G401 (cell line): Measurements from ENCODE around the gene CD46. TPM values are rescaled to one million over a fixed set of nuclear protein-coding genes. Genes with fewer than 3 reads are reported as not detected.
A peak's percentile ranks its signal among the peaks of the same experiment; 100 is the strongest.

Source experiments
- DNase-seq: peaks from one replicate; pipeline ENCODE4 v3.0.0-alpha.2; 2015; ENCODE audit warnings: low spot score
- in situ Hi-C: cut with HindIII; loops from 2 replicates; pipeline ENCODE4 v1.10.0; 2016; ENCODE audit warnings: low sequenced_read_pairs, mixed read lengths
- total RNA-seq: library from RNA; depleted of rRNA; stranded (reverse); fragments of >200 nt; shearing (Covaris generic); gene quantifications from 2 replicates; pipeline ENCODE4 v1.2.3, GENCODE V29; 2014

Gene CD46
- total RNA-seq, 1 experiment from 2014 or later: 54.9 TPM

GRCh38 chr1:207789792-207790787, 38.2 kb downstream of the CD46 start:
- in situ Hi-C loops: no loop called here
- no peak for DNase-seq

DNA sequence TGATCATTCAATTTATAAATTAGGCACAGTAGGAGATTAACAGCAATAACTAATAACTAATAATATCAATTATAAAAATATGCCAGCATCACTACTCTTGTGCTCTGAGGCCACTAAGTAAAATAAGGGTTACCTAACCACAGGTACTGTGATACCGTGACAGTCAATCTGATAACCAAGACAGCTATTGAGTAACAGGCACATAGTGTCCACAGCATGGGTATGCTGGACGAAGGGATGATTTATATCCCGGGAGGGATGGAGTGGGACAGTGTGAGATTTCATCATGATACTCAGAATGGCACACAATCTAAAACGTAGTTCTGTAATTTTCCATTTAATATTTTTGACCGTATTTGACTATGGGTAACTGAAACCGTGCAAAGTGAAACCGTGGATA, 39.4 kb downstream of the CD46 start:
- in situ Hi-C loops: no loop called here
- DNase-seq: no peak

GRCh38 chr1:207793327-207793726, 41.5 kb downstream of the CD46 start:
- no peak for DNase-seq
- in situ Hi-C loops: no loop called here

DNA sequence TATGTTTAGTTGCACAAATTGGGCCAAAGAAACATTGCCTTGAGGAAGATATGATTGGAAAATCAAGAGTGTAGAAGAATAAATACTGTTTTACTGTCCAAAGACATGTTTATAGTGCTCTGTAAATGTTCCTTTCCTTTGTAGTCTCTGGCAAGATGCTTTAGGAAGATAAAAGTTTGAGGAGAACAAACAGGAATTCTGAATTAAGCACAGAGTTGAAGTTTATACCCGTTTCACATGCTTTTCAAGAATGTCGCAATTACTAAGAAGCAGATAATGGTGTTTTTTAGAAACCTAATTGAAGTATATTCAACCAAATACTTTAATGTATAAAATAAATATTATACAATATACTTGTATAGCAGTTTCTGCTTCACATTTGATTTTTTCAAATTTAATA, 43.0 kb downstream of the CD46 start:
- DNase-seq: no peak
- in situ Hi-C loops: no loop called here

DNA sequence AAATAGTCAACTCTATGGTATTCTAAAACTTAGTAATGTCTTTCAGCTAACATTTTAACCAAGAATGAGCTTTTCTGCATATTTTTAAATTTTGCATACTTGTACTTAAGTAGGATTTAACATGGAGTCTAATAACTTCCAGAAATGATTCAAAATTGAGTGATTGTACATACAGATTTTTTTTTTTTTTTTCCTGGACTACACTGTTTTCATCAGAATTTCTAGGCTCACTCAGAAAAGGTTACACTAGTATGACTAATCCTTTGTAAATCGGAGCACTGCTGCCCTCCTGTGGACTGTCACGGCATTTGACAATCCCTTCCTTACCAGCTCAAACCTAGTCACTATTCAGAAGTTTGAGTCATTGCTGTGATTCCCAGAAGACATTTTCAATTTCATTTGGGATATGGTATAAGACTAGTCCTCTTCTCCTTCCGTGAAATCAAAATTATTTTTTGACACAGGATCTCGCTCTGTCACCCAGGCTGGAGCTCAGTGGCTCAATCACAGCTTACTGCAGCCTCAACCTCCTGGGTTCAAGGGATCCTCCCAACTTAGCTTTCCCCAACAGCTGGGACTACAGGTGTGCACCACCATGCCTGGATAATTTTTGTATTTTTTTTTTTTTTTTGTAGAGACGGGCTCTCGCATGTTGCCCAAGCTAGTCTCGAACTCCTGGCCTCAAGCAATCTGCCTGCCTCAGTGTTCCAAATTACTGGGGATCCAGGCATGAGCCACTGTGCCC, 45.5 kb downstream of the CD46 start:
- DNase-seq: peak; percentile 84

GRCh38 chr1:207798847-207799246, 47.0 kb downstream of the CD46 start:
- in situ Hi-C loops: no loop called here
- DNase-seq: no peak

More for the DNA sequence above, 45.5 kb downstream of the CD46 start:
- in situ Hi-C loops: no loop called here

DNA sequence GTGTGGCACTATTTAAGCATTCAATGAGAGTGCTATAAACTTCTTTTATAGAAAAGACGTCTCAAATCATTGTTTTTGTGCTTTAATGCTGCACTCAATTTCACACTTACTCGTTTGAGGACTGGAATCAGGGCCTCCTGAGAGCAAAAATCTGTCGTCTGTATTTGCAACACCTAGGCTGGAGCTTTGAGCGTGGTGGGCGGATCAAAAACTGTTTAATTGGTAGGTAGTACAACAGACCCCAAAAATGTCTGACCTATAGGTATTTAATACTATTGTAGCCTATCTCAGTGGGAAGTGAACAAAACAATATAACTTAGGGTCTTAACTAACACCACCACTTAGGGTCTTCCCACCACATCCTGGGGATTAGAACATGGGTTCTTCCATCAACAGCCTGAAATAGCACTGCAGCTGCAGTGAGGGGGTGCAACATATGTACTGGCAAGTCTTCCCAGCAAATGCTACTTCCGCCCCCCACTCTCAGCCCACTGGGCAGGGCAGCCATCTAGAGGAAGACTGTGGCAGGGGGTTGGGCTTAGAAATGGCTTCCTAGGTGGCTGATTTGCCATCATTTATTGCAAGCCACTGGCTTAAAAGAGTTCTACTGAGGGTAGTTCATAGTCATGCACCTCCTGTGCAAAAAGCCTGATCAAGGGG, 48.3 kb downstream of the CD46 start:
- in situ Hi-C loops: no loop called here
- DNase-seq: no peak

DNA sequence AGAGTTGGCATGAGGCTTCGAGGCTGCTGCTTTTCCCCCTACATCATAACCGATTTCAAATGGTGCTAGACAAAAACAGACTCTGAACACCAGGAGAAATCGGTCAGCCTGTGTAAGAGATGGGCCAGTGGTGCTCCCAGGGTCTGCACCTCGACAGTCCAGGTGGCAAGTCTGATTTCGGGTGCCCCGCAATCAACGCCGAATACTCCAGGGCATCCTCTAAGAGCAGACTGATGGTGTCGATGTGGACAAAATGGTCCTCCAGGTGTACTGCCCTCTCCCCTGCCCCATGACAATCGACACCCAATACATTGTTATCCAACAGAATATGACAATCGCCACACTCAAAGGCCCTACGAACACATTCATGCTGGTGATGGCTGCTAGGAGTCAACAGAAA, 50.0 kb downstream of the CD46 start:
- in situ Hi-C loops: no loop called here
- no peak for DNase-seq

- no peak for DNase-seq
- in situ Hi-C loops: no loop called here
These were observed 51.8 kb downstream of the CD46 start for GRCh38 chr1:207803678-207804077.

- DNase-seq: no peak
- in situ Hi-C loops: no loop called here
These were observed 53.0 kb downstream of the CD46 start for GRCh38 chr1:207804721-207805468.

DNA sequence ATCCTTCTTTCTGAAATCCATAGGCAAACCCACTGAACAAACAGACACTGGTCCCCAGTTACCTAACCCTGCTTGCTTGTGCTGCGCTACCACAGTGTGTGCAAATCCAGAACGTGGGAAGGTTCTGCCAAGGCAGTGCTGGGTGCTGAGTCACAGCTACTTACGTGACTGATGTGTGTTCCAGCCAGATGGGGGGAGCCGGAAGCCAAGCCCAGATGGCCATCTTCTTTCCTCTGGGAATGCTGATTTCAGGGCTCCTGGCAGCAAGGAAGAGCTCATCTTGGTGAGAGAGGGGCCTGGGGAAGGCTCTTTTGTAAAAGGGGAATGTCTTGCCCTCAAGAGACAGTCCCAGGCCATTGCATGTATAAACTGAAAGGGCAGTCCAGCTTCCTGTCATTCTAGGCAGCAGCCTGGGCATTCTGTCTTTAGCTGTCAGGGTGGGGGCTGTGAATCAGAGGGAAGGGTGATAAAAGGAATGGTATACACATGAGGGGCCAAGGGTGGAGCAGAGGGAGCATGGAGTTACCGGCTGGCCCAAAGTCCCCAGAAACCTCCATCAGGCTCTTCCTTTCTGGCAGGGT, 54.1 kb downstream of the CD46 start:
- peak; percentile 62 for DNase-seq
- in situ Hi-C loops: no loop called here

DNA sequence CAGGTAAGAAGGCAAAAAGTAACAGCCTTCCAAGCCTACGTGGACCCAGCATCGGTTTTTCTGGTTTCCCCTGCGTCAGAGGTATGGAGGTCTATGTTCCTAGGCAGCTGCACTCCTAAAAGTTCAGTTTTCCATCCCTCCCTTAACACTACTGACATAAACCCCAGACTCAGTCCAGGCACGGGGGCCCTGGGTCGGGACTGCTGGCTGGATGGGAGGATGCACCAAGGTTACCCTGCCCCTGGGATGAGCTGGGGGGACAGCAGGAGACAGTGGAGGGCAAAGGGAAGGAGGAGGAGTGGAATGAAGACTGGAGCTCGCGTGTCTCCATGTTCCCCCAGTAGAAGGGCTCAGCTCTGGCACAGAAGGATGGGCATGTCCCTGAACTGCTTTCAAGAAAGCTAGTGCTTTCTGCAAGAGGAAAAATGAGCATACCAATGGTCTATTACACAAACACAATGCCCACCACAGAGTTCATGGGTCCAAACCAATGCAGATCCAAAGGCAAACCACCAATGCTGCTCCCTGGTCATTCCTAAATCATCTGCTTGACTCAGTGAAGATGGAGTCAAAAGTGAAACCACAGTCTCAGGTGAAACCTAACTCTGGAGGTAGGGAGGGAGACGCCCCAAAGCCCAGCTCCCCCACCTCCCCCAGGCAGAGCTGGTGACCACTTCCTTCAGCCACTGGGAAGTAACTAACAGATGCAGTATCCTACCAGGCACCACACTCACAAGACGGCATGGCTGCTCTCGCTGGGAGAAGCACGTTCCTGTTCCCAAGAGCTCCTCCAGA, 54.9 kb downstream of the CD46 start:
- no peak for DNase-seq
- in situ Hi-C loops: no loop called here

DNA sequence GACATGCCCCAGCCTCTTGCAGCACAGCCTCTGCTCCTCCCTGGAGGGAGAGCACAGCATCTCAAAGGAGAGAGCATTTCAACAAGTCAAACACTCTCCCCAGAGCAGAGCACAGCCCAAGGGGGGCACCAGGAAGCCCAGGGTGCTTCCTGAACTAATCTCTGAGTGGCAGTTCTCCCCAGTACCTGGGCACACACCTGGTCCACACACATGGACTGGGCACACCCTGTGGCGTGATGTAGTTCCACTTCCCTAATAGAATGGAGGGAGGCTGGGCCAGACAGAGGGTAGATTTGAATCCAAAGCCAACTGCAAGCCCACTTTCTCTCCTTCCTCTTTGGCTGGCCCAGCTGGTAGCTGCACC, 55.5 kb downstream of the CD46 start:
- in situ Hi-C loops: no loop called here
- DNase-seq: no peak

DNA sequence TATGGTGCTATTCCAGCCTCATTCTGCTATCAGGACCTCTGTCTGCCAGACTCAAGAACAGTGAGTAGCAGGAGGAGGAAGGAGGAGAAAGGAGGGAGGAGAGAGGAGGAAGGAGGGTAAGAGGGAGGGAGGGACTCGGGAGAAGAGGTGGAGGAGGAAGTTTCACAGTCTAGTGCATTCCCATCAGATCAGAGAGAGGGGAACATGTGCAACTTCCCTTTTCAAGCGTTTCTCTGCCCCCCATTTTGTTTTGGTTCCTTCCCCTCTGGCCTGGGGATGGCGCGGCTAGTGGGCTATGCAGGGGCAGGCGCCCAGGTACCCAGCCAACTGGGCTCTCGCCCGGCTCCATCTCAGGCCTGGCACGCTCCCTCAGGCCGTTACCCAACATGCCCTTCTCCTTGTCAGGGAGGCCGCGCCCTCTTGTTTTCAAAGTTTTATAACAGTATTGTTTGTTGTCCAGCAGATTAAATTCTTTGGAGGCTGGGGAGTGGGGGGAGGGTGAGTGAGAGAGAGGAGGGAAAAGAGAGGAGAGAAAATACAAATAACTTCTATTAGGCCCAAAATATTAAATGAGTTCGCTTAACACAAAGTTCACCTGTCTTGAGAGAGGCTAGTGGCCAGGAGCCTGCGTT, 56.0 kb downstream of the CD46 start:
- in situ Hi-C loops: no loop called here
- DNase-seq: peak; percentile 41

- DNase-seq: no peak
- in situ Hi-C loops: no loop called here
These were observed 56.5 kb downstream of the CD46 start for GRCh38 chr1:207808322-207808705.

DNA sequence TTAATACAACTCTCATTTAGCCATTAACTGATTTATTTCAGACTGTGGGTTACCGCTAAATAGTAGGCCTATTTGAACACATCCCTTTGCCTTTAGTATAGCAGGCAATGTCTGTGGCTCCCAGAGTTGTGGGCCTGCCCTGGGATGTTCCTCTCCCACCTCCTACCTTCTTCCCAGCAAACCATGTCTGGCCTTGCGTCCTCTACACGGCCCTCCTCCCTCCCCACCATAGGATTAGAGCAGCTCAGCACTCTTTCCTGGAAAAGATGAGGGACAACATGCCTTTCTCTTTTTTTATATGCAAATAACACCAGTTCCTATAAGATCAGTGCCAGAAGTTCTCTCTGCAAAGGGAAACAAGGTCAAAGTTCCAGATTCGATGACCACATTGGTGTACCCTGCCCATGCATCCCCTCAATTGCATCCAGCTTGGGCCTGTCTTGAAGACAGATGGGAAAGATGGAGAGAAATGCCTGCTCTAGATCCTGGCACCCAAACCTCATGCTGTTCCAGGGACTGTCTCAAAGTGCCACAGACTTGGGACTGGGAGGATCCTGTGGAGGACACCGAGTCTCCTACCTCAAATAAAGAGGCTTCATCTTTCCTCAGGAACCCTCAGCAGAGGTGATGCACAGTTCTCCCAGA, 57.2 kb downstream of the CD46 start:
- in situ Hi-C loops: no loop called here
- DNase-seq: no peak

GRCh38 chr1:207810173-207810572, 58.3 kb downstream of the CD46 start:
- no peak for DNase-seq
- in situ Hi-C loops: no loop called here
